GM21360 (cell line): ENCODE data around the gene TMEM80.
"Not testable (repeated sequence)": the region's sequence is repeated elsewhere in the genome, so short reads cannot be mapped to it uniquely, and the experiment has no call there.

ENCODE experiments used
- ATAC-seq: cut with Tn5 transposase; IDR thresholded peaks from one replicate; pipeline ENCODE4 v1.9.1; 2021; ENCODE audit warnings: mild to moderate bottlenecking, moderate library complexity; ENCODE audit not compliant: unreplicated experiment

Gene TMEM80

GRCh38 chr11:679271-680207, 16.1 kb upstream of the TMEM80 start:
- no peak for ATAC-seq

GRCh38 chr11:680476-680875, 15.1 kb upstream of the TMEM80 start:
- no peak for ATAC-seq

GRCh38 chr11:680970-681369, 14.6 kb upstream of the TMEM80 start:
- no peak for ATAC-seq

GRCh38 chr11:686451-687243, 9.0 kb upstream of the TMEM80 start:
- ATAC-seq = no peak

GRCh38 chr11:687751-688150, 7.9 kb upstream of the TMEM80 start:
- ATAC-seq = no peak

- no peak for ATAC-seq
These were observed 6.9 kb upstream of the TMEM80 start for GRCh38 chr11:688681-689080.

- no peak for ATAC-seq
These were observed 6.0 kb upstream of the TMEM80 start for GRCh38 chr11:689625-690024.

- ATAC-seq = not testable (repeated sequence)
These were observed 5.4 kb upstream of the TMEM80 start for GRCh38 chr11:690244-690643.

- ATAC-seq = no peak
These were observed 4.6 kb upstream of the TMEM80 start for GRCh38 chr11:690738-691633.

- no peak for ATAC-seq
These were observed 3.7 kb upstream of the TMEM80 start for GRCh38 chr11:691710-692590.

- no peak for ATAC-seq
These were observed 2.7 kb upstream of the TMEM80 start for GRCh38 chr11:692824-693414.

- ATAC-seq = no peak
These were observed 2.2 kb upstream of the TMEM80 start for GRCh38 chr11:693415-693831.

- no peak for ATAC-seq
These were observed 1.6 kb upstream of the TMEM80 start for GRCh38 chr11:693887-694562.

- peak; percentile 78 for ATAC-seq
These were observed 891 bp upstream of the TMEM80 start, which contains the start of gene DEAF1 for GRCh38 chr11:694563-695287. TSS of gene DEAF1 (minus strand) at chr11:695222. CDS start at chr11:695047, 175 bp downstream.

- ATAC-seq = no peak
These were observed 403 bp upstream of the TMEM80 start for GRCh38 chr11:695288-695537.

GRCh38 chr11:696955-697491, 1.4 kb downstream of the TMEM80 start:
- ATAC-seq = no peak

GRCh38 chr11:697811-698311, 2.2 kb downstream of the TMEM80 start:
- no peak for ATAC-seq

GRCh38 chr11:698493-699115, 3.0 kb downstream of the TMEM80 start:
- ATAC-seq = no peak
